CD4-positive, alpha-beta memory T cell (primary cell): ENCODE measurements around the gene KRCC1. TPM values are rescaled to one million over a fixed set of nuclear protein-coding genes. Genes with fewer than 3 reads are reported as not detected.
A peak's percentile ranks its signal among the peaks of the same experiment; 100 is the strongest.

Source experiments
- CTCF ChIA-PET: fragments of 350-600 bp; sonication (Branson Sonifier 250); formaldehyde crosslinking; loops from one replicate; lab custom pipeline; 2021; ENCODE audit warnings: inconsistent platforms; ENCODE audit not compliant: partially characterized antibody; lab: Charles Lee
- POLR2A ChIA-PET: fragments of 350-600 bp; sonication (Branson Sonifier 250); formaldehyde crosslinking; loops from one replicate; lab custom pipeline; 2021; ENCODE audit not compliant: partially characterized antibody; lab: Charles Lee
- DNase-seq, 5 donors: peaks; one replicate each; pipeline versions ENCODE4 v3.0.0 to v3.0.0-alpha.2; 2020 to 2022; ENCODE audit warnings: mixed read lengths in 1 of 5
- H3K27ac ChIP-seq: one replicate; pipeline ENCODE4 v1.7.0; 2013; ENCODE audit warnings: low read depth, low read length
- H3K27me3 ChIP-seq: 2 replicates; pipeline ENCODE4 v1.7.0; 2013; ENCODE audit warnings: mild to moderate bottlenecking, low read length, moderate library complexity; ENCODE audit not compliant: insufficient read depth
- H3K36me3 ChIP-seq: 2 replicates; pipeline ENCODE4 v1.7.0; 2013; ENCODE audit warnings: mild to moderate bottlenecking, low read length, moderate library complexity; ENCODE audit not compliant: insufficient read depth
- H3K4me1 ChIP-seq: 2 replicates; pipeline ENCODE4 v1.7.0; 2013; ENCODE audit warnings: mild to moderate bottlenecking, low read length, moderate library complexity; ENCODE audit not compliant: insufficient read depth
- H3K4me3 ChIP-seq, 2 donors: one replicate each; pipeline ENCODE4 v1.7.0; 2013; ENCODE audit warnings: low read length in 2 of 2, mild to moderate bottlenecking in 1 of 2
- H3K9me3 ChIP-seq, 2 donors: one replicate each; pipeline ENCODE4 v1.7.0; 2013; ENCODE audit warnings: low read length in 2 of 2, control low read depth in 1 of 2; ENCODE audit not compliant: control insufficient read depth in 1 of 2
- H3K27ac Mint-ChIP-seq, 7 donors: one replicate each; pipeline ENCODE4 v1.8.0; 2020 to 2021; ENCODE audit warnings: mixed read lengths in 7 of 7, mild to moderate bottlenecking in 6 of 7, inconsistent platforms in 3 of 7, moderate library complexity in 3 of 7
- H3K27me3 Mint-ChIP-seq, 2 donors: one replicate each; pipeline ENCODE4 v1.8.0; 2020 to 2021; ENCODE audit warnings: mixed read lengths in 2 of 2
- H3K36me3 Mint-ChIP-seq, 2 donors: one replicate each; pipeline ENCODE4 v1.8.0; 2020 to 2021; ENCODE audit warnings: mixed read lengths in 2 of 2, inconsistent platforms in 1 of 2, mild to moderate bottlenecking in 1 of 2
- H3K4me1 Mint-ChIP-seq, 4 donors: one replicate each; pipeline ENCODE4 v1.8.0; 2020 to 2021; ENCODE audit warnings: mixed read lengths in 4 of 4, mild to moderate bottlenecking in 1 of 4
- H3K4me3 Mint-ChIP-seq, 8 donors: one replicate each; pipeline ENCODE4 v1.8.0; 2020 to 2021; ENCODE audit warnings: mixed read lengths in 8 of 8, mild to moderate bottlenecking in 7 of 8, moderate library complexity in 6 of 8, inconsistent platforms in 3 of 8
- H3K9me3 Mint-ChIP-seq, 8 donors: one replicate each; pipeline ENCODE4 v1.8.0; 2020 to 2021; ENCODE audit warnings: mixed read lengths in 8 of 8, mild to moderate bottlenecking in 5 of 8, inconsistent platforms in 3 of 8, moderate library complexity in 1 of 8
- intact Hi-C: fragments of 100-400 bp; cut with micrococcal nuclease; formaldehyde crosslinking; loops from one replicate; pipeline ENCODE4 v1.15.1; 2023
- polyA plus RNA-seq, 2 donors: library from polyadenylated mRNA; unstranded; fragments of 300-500 nt; fragmentation: Illumina TruSeq; gene quantifications; one replicate each; pipeline ENCODE4 v1.2.3, GENCODE V29; 2021
- total RNA-seq, 2 experiments: library from RNA; stranded (reverse); gene quantifications; one replicate each; pipeline ENCODE4 v1.2.3, GENCODE V29; 2021

The KRCC1 gene
- total RNA-seq: 10 to 100 TPM; 32.3 to 35.7 TPM
- polyA plus RNA-seq: 10 to 100 TPM; 37.2 to 40.1 TPM

- ChIA-PET POLR2A (interaction anchor here (1.0 to 1.9 kb wide), 3 partner anchors 10 to 39 kb away, joined by 3 to 8 read pairs (median 5); partner anchors contain the start of gene RNU2-63P), CTCF (interaction anchor here (1.5 kb wide), 1 partner anchor 18 kb away, joined by 5 read pairs; no protein-coding TSS in a partner anchor)
- peak; percentile 94 to 96 (median 95) for DNase-seq
- Mint-ChIP-seq H3K9me3 (no peaks in the 10 kb centered on the region), H3K4me1 (peaks cover 35 to 50% (median 42%) of the 10 kb centered on the region in 4 donors), H3K27me3 (no peaks in the 10 kb centered on the region), H3K36me3 (peaks cover 0 to 18% of the 10 kb centered on the region in 2 donors), H3K27ac (peak within 1 kb of the TSS; percentile 89 to 98 (median 98)), H3K4me3 (peak within 1 kb of the TSS; percentile 90 to 97 (median 95))
- no peaks in the 10 kb centered on the region for H3K27me3 ChIP-seq
- peaks cover 33% of the 10 kb centered on the region for H3K4me1 ChIP-seq
- intact Hi-C loops: loop anchor here (1.0 kb wide), 2 partner anchors 38 to 636 kb away; partner anchors contain the start of gene RPIA
- H3K27ac ChIP-seq: peak within 1 kb of the TSS; percentile 93
- H3K36me3 ChIP-seq: no peaks in the 10 kb centered on the region
- no peaks in the 10 kb centered on the region for H3K9me3 ChIP-seq
- peak within 1 kb of the TSS; percentile 76 to 84 for H3K4me3 ChIP-seq
Measured at GRCh38 chr2:88055371-88056128, at the start of gene KRCC1. Gene KRCC1, minus strand, starts transcription at chr2:88055783. Its CDS starts 27,220 bp downstream, at chr2:88028563.

- H3K4me3 ChIP-seq: no peak overlapping the region
- no peaks in the 10 kb centered on the region for H3K36me3 ChIP-seq
- Mint-ChIP-seq H3K27ac (no peak overlapping the region), H3K27me3 (peaks cover 6 to 7% of the 10 kb centered on the region in 2 donors), H3K4me3 (no peak overlapping the region), H3K9me3 (no peaks in the 10 kb centered on the region), H3K4me1 (no peaks in the 10 kb centered on the region), H3K36me3 (no peaks in the 10 kb centered on the region)
- POLR2A ChIA-PET: no interaction called here
- H3K9me3 ChIP-seq: no peaks in the 10 kb centered on the region
- no peak overlapping the region for H3K27ac ChIP-seq
- intact Hi-C loops: no loop called here
- DNase-seq: no peak
- no peaks in the 10 kb centered on the region for H3K27me3 ChIP-seq
- no peaks in the 10 kb centered on the region for H3K4me1 ChIP-seq
- CTCF ChIA-PET: interaction anchor here (1.1 to 1.5 kb wide), 2 partner anchors 21 to 41 kb away, joined by 3 to 4 read pairs; no protein-coding TSS in a partner anchor
Measured at GRCh38 chr2:88100489-88100858, 44.9 kb upstream of the KRCC1 start.

GRCh38 chr2:88099798-88100488, 44.4 kb upstream of the KRCC1 start:
- no peaks in the 10 kb centered on the region for H3K4me1 Mint-ChIP-seq
- intact Hi-C loops: no loop called here
- H3K36me3 ChIP-seq: no peaks in the 10 kb centered on the region
- no peaks in the 10 kb centered on the region for H3K4me1 ChIP-seq
- no peaks in the 10 kb centered on the region for H3K27me3 ChIP-seq
- H3K27ac Mint-ChIP-seq: no peak overlapping the region
- H3K4me3 ChIP-seq: no peak overlapping the region
- no peaks in the 10 kb centered on the region for H3K36me3 Mint-ChIP-seq
- no peak for DNase-seq
- H3K27me3 Mint-ChIP-seq: peaks cover 6 to 7% of the 10 kb centered on the region in 2 donors
- no peaks in the 10 kb centered on the region for H3K9me3 Mint-ChIP-seq
- POLR2A ChIA-PET: no interaction called here
- H3K4me3 Mint-ChIP-seq: no peak overlapping the region
- H3K27ac ChIP-seq: no peak overlapping the region
- no peaks in the 10 kb centered on the region for H3K9me3 ChIP-seq
- CTCF ChIA-PET: interaction anchor here (1.5 kb wide), 1 partner anchor 40 kb away, joined by 4 read pairs; no protein-coding TSS in a partner anchor

GRCh38 chr2:88098558-88098900, 42.9 kb upstream of the KRCC1 start:
- Mint-ChIP-seq H3K9me3 (no peaks in the 10 kb centered on the region), H3K27ac (no peak overlapping the region), H3K36me3 (no peaks in the 10 kb centered on the region), H3K27me3 (peaks cover 6 to 7% of the 10 kb centered on the region in 2 donors), H3K4me3 (no peak overlapping the region), H3K4me1 (no peaks in the 10 kb centered on the region)
- H3K36me3 ChIP-seq: no peaks in the 10 kb centered on the region
- ChIA-PET CTCF (interaction anchor here (0.9 kb wide), 1 partner anchor 61 kb away, joined by 3 read pairs; no protein-coding TSS in a partner anchor), POLR2A (interaction anchor here (0.6 kb wide), 1 partner anchor 669 kb away, joined by 5 read pairs; no protein-coding TSS in a partner anchor)
- no peaks in the 10 kb centered on the region for H3K4me1 ChIP-seq
- no peaks in the 10 kb centered on the region for H3K9me3 ChIP-seq
- H3K27ac ChIP-seq: no peak overlapping the region
- DNase-seq: no peak
- no peaks in the 10 kb centered on the region for H3K27me3 ChIP-seq
- intact Hi-C loops: no loop called here
- no peak overlapping the region for H3K4me3 ChIP-seq

- Histone ChIP-seq H3K27me3 (no peaks in the 10 kb centered on the region), H3K27ac (no peak overlapping the region), H3K36me3 (no peaks in the 10 kb centered on the region), H3K9me3 (no peaks in the 10 kb centered on the region), H3K4me3 (no peak overlapping the region), H3K4me1 (no peaks in the 10 kb centered on the region)
- no peaks in the 10 kb centered on the region for H3K4me1 Mint-ChIP-seq
- no peak overlapping the region for H3K27ac Mint-ChIP-seq
- CTCF ChIA-PET: interaction anchor here (0.9 kb wide), 1 partner anchor 61 kb away, joined by 3 read pairs; no protein-coding TSS in a partner anchor
- no peak for DNase-seq
- POLR2A ChIA-PET: interaction anchor here (0.6 kb wide), 1 partner anchor 668 kb away, joined by 5 read pairs; no protein-coding TSS in a partner anchor
- intact Hi-C loops: no loop called here
- peaks cover 3 to 7% of the 10 kb centered on the region in 2 donors for H3K27me3 Mint-ChIP-seq
- no peak overlapping the region for H3K4me3 Mint-ChIP-seq
- H3K9me3 Mint-ChIP-seq: no peaks in the 10 kb centered on the region
- H3K36me3 Mint-ChIP-seq: no peaks in the 10 kb centered on the region
Measured at GRCh38 chr2:88097891-88098557, 42.4 kb upstream of the KRCC1 start.

GRCh38 chr2:88097192-88097591, 41.6 kb upstream of the KRCC1 start:
- H3K27me3 ChIP-seq: no peaks in the 10 kb centered on the region
- Mint-ChIP-seq H3K4me3 (no peak overlapping the region), H3K27ac (no peak overlapping the region), H3K9me3 (no peaks in the 10 kb centered on the region), H3K27me3 (peaks cover 0 to 2% of the 10 kb centered on the region in 2 donors), H3K4me1 (no peaks in the 10 kb centered on the region), H3K36me3 (no peaks in the 10 kb centered on the region)
- no peaks in the 10 kb centered on the region for H3K9me3 ChIP-seq
- no peak overlapping the region for H3K27ac ChIP-seq
- intact Hi-C loops: no loop called here
- CTCF ChIA-PET: no interaction called here
- POLR2A ChIA-PET: no interaction called here
- no peaks in the 10 kb centered on the region for H3K36me3 ChIP-seq
- no peak for DNase-seq
- no peak overlapping the region for H3K4me3 ChIP-seq
- H3K4me1 ChIP-seq: no peaks in the 10 kb centered on the region
